Measurements from ENCODE around the gene SMARCA4.
"Not testable (repeated sequence)": the region's sequence is repeated elsewhere in the genome, so short reads cannot be mapped to it uniquely, and the experiment has no call there.

SMARCA4 gene

GRCh38 chr19:10981252-10981895 lies 20.5 kb downstream of the SMARCA4 start:
- no peak for DNase-seq

DNA sequence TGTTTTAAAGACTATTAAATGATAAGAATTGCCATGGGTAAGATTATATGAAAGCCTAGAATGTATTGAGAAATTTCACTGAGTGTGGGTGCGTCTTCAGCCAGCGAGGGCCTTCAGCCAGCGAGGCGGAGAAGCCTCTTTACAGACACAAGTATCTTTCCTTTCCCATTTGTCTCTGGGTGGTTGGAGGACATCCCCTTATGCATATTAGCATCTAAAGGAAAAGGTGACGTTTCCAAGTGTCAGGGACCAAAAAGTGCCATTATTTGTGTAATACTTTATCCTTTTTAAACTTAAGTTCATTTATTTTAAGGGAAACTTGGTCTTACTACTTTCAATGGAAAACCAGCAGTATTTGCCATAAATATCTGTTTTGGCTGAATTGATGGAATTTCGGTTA lies 22.2 kb downstream of the SMARCA4 start:
- DNase-seq, result no peak

- DNase-seq, result no peak
Measured at GRCh38 chr19:10984166-10984735, 23.4 kb downstream of the SMARCA4 start.

DNA sequence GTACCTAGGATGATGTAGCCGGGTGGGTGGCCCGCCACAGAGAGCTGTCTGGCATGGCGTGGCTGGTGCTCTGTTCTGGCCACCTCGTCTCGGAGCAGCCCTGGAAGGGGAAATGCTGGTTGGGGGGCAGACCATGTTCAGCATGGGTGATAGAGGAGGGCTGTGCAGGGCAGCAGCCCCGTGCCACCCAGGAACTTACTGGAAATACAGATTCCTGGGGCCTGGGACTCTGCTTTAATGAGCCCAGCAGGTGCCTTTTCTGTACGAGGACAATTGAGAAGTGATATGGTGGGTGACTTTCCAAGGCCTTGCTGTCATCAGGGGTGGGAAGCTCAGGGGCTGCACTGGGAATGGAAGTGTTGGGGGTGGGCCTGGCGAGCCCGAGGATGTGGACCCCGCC lies 24.7 kb downstream of the SMARCA4 start:
- DNase-seq, result no peak

- DNase-seq, result no peak
Measured at GRCh38 chr19:10986301-10987127, 25.7 kb downstream of the SMARCA4 start.

DNA sequence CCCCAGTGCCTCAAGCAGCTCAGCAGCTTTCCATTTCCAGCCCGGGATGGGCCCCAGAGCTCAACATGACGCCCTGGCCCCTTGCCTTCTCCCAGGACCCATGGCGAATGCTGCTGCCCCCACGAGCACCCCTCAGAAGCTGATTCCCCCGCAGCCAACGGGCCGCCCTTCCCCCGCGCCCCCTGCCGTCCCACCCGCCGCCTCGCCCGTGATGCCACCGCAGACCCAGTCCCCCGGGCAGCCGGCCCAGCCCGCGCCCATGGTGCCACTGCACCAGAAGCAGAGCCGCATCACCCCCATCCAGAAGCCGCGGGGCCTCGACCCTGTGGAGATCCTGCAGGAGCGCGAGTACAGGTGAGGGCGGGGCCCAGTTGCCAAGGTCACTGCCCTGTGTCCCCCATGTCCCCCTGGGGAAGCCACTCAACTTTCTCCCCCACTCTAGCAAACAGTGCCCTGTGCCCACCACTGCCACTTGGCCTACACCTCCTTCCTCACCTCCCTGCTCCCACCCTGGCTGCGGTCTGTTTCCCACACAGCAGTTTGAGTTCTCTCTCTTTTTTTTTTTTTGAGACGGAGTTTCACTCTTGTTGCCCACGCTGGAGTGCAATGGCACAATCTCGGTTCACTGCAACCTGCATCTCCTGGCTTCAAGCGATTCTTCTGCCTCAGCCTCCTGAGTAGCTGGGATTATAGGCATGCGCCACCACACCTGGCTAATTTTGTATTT lies 26.9 kb downstream of the SMARCA4 start:
- no peak for DNase-seq

DNA sequence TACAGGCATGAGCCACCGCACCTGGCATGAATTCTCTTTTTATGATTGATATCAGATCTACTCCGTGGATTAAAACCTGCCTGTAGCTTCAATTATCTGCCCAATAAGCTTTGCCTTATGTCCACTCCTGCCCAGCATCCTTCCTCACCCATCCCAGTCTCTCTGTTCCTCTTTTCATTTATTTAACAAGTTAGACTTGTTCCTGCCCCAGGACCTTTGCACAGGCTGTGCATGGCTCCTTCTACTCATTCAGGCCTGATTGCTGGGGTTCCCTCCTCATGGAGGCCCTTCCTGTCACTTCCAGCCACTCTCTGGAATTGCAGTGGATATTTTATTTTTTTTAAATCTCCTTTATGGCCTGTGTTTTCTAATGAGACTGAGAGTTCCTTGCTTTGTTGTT lies 27.6 kb downstream of the SMARCA4 start:
- DNase-seq, result no peak

DNA sequence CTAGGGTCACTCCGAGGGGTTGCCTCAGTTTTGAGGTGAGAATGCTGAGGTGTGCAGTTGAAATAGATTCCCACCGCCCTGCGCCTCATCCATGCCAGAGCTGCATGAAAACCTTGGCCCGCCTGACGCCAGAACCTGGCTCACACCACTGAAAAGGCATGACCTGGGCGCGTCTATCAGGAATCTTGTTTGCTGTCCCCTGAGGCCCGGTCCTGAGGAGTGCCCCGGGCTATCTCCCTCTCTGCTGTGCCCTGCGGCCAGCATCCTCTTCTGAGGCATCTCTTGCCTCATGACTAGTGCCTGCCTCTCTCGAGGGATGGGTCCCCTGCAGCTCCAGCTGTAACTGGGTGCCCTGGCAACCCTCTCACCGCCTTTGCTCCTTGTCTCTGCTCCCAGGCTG lies 28.1 kb downstream of the SMARCA4 start:
- DNase-seq, result no peak

- DNase-seq, result no peak
Measured at GRCh38 chr19:10991076-10991475, 30.2 kb downstream of the SMARCA4 start.

DNA sequence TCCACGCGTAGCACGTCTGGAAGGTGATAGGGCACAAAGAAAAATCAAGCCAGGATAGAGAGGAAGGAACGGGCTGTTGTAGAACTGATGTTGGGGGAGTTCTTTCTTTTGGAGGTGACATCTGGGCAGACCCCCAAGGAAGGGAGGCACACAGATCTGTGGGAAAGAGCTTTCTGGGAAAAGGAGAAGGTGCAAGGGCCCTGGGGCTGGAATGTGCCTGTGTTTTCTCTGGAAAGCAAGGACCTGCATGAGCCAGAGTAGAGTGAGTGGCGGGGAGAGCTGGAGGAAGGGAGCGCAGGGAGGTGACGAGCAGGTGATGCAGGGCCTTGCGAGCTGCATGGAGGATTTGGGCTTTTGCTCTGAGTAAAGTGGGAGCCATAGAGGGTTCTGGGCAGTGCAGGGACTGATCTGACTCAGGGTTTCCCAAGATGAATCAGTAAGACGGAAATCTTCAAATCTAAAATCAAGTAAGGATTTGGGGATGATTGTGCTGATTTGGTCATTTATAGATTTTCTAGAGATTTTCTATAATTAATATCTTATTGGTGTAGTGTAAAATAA lies 30.8 kb downstream of the SMARCA4 start:
- no peak for DNase-seq

DNA sequence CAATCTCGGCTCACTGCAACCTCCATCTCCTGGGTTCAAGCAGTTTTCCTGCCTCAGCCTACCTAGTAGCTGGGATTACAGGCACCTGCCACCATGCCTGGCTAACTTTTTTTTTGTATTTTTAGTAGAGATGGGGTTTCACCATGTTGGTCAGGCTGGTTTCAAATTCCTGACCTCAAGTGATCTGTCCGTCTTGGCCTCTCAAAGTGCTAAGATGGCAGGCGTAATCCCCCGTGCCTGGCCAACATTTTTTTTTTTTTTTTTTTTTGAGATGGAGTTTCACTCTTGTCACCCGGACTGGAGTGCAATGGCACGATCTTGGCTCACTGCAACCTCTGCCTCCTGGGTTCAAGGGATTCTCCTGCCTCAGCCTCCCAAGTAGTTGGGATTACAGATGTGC lies 31.3 kb downstream of the SMARCA4 start:
- not testable (repeated sequence) for DNase-seq

DNA sequence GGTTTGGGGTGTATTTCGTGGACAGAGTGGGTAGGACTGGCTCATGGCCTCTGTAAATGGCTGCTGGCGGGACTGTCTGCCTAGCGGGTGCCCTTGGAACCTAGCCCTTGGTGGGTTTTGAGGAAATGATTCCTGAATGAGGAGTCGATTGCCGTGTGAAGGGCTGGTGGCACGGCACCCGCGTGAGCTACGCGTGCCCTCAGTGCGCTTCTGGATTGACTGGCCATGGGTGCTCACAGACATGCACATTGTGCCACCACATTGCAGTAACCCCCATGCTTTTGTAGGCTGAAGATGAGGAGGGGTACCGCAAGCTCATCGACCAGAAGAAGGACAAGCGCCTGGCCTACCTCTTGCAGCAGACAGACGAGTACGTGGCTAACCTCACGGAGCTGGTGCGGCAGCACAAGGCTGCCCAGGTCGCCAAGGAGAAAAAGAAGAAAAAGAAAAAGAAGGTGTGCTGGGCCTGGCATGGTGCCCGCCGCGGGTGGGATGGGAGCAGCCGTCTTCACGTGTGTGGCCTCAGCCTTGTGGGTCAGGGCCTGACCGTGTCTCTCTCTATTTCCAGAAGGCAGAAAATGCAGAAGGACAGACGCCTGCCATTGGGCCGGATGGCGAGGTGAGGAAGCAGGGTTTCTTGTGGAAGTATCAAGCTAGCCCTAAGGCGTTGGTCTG lies 35.2 kb downstream of the SMARCA4 start:
- no peak for DNase-seq

GRCh38 chr19:10998045-10998533 lies 37.3 kb downstream of the SMARCA4 start:
- no peak for DNase-seq

DNA sequence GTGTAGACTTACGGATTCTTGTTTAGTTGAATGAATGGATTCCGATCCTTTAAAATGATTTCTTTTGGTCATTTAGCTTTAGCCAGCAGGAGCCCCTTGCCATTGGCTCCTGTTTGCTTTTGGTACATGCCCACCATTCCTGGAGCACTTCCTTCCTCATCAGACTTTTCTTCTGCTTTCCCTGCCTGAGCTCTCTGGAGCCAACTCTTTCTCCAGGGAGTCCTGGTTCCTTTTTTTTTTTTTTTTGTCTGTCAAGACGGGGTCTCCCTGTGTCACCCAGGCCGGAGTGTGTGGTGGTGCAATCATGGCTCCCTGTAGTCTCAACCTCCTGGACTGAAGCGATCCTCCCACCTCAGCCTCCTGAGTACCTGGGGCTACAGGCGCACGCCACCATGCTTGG lies 37.8 kb downstream of the SMARCA4 start:
- DNase-seq, result no peak

- DNase-seq, result no peak
Measured at GRCh38 chr19:11005521-11005920, 44.7 kb downstream of the SMARCA4 start.

DNA sequence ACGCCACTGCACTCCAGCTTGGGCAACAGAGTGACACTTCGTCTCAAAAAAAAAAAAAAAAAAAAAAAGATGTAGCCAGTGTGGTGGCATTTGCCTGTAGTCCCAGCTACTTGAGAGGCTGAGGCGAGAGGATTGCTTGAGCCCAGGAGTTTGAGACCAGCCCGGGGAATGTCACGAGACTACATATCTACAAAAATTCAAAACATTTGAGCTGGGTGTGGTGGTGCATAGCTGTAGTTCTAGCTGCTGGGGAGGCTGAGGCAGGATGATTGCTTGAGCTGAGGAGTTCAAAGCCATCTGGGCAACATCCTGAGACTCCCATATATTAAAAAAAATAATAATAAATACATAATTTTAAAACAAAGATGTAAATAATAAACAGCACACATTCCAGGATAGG lies 46.6 kb downstream of the SMARCA4 start:
- no peak for DNase-seq

GRCh38 chr19:11007962-11008532 lies 47.2 kb downstream of the SMARCA4 start:
- no peak for DNase-seq

GRCh38 chr19:11010041-11010440 lies 49.2 kb downstream of the SMARCA4 start:
- no peak for DNase-seq

DNA sequence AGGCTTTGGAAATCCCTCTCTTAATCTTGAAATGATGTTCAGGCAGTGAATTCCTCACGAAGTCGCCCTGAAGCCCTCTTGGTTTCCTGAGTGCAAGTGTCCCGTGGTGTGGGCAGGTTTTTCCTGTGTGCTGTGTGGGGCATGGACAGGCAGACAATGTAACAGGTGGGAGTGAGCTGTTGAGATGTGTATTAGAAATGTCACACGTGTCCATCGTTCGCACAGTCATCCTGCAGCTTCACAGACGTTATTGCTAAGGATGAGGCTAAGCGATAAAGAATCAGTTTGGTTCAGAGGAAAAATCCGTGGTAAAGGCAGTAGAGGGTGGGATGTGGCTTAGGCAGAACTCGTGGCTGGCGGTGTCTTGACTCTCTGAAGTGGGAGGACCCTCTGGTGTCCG lies 51.7 kb downstream of the SMARCA4 start:
- no peak for DNase-seq

DNA sequence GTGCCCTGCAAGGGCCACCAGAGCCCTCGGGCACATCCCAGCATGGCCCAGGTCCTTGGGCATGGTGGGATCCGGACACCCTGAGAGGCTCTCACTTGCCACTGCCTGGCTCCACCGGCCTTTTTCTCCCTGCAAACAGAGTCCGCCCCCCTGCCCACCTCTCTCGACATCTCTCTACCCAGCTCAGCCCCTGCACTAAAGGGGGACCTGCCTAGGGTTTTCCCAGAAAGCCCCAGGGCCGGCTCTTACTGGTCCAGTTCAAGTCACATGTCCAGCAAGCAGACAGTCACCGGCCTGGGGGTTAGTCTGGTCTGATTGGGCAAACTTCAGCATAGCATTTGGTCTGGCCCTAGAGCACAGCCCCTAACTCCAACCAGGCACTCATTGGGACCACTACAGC lies 52.9 kb downstream of the SMARCA4 start:
- DNase-seq, result no peak

GRCh38 chr19:11014403-11014911 lies 53.6 kb downstream of the SMARCA4 start:
- DNase-seq, result no peak

DNA sequence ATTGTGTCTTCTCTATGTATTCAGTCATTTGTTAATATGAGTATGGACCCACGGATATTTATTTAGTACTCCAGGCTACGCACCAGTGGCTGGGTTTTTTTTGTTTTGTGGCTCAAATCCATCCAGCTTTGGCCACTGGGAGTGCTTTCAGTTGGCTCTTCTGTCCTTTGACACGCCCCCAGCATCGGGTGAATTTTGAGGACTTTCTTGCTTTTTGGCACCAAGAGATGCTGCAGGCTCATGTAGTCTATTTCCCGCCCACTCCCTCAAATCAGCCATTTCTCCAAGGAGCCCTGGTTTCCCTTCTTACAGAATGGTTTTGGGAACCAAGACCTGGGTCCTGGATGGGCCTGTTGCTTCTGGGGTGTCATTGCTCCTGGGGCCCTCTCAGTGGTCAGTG lies 55.8 kb downstream of the SMARCA4 start:
- DNase-seq, result no peak

All from activated CD4-positive, alpha-beta T cell treated with anti-CD3 and anti-CD28 coated beads for 48 hours (primary cell).